HL-60 (cell line): ENCODE data around the gene WASF1.

Source experiments
- CTCF ChIP-seq: IDR thresholded peaks from one replicate; pipeline ENCODE4 v1.5.1; 2011; ENCODE audit warnings: low read length, control low read depth, inconsistent platforms; ENCODE audit not compliant: insufficient read depth
- GABPA ChIP-seq: IDR thresholded peaks from 2 replicates; pipeline ENCODE4 v1.6.1; 2012; ENCODE audit warnings: low read depth
- POLR2AphosphoS5 ChIP-seq: IDR thresholded peaks from 2 replicates; pipeline ENCODE4 v1.6.1; 2012; ENCODE audit warnings: low read depth
- REST ChIP-seq: IDR thresholded peaks from 2 replicates; pipeline ENCODE4 v1.6.1; 2012; ENCODE audit warnings: low read depth; ENCODE audit not compliant: insufficient replicate concordance

DNA sequence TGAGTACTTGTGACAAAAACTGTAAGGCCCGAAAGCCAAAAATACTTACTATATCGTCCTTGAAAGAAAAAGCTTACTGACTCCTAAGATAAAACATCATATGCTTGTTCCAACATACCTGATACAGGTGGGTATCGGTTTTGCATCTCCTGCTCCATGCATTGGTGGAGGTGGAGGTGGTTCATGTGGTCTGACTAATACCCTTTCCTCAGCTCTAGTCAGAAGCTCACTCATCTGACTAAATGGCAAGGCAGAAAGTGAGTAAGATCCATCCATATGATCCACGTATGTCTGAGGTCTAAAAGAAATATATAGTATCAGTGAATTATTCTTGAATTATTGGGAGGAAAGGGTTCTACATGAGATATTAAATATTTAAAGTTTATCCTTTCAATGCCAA lies 76.2 kb downstream of the WASF1 start:
- TF ChIP-seq POLR2AphosphoS5: no peak
- no peak for TF ChIP-seq CTCF
- TF ChIP-seq REST: no peak
- TF ChIP-seq GABPA: no peak
